K562 (cell line): Measurements from ENCODE around the gene NRXN3. TPM values are rescaled to one million over a fixed set of nuclear protein-coding genes. Genes with fewer than 3 reads are reported as not detected.

Experiments
- ATAC-seq: fragments of 200-7000 bp; cut with Tn5 transposase; 3 replicates; pipeline ENCODE4 v1.9.1; 2020; ENCODE audit warnings: moderate library complexity
- BruUV-seq: library from RNA; stranded (reverse); fragments of 400-500 nt; replicated peaks from 2 replicates; lab custom pipeline; 2021; lab: Mats Ljungman, UMichigan
- CTCF ChIA-PET: fragments of 300-600 bp; formaldehyde crosslinking; extraction: SDS; loops from one replicate; lab custom pipeline; 2021; ENCODE audit warnings: low intra/inter-chr PET ratio; lab: Yijun Ruan, JAX
- POLR2A ChIA-PET: fragments of 300-600, 350-650 bp; sonication (Branson Sonifier 250); formaldehyde crosslinking; extraction: SDS; loops from one replicate; lab custom pipeline; 2021; ENCODE audit warnings: antibody characterized with exemption, inconsistent platforms; lab: Yijun Ruan, JAX
- DNase-seq, 4 experiments: peaks; one replicate each; pipeline versions ENCODE4 v3.0.0 to v3.0.0-alpha.2; 2011 to 2018; ENCODE audit warnings: low spot score in 3 of 4, mixed read lengths in 3 of 4; ENCODE audit errors: extremely low read depth in 1 of 4
- FAIRE-seq: peaks from 2 replicates; lab custom pipeline; 2011; peaks lifted over from hg19 to GRCh38; lab: Jason Lieb, UNC
- H2AFZ ChIP-seq: 2 replicates; pipeline ENCODE4 v1.6.0; 2011; ENCODE audit warnings: low read depth, low read length, control low read depth, inconsistent platforms
- H3K27ac ChIP-seq: fragments of 200-600 bp; 3 replicates; pipeline ENCODE4 v1.8.0; 2011; ENCODE audit warnings: low read depth, mild to moderate bottlenecking, control low read depth, inconsistent platforms, low read length, moderate library complexity, mixed read lengths; ENCODE audit errors: extremely low read depth
- H3K27me3 ChIP-seq, 2 experiments: fragments of 300-600 bp in 1 of 2; 2 replicates in 1 of 2; 3 replicates in 1 of 2; pipeline versions ENCODE4 v1.6.0 to v1.8.0; 2011; ENCODE audit warnings: inconsistent platforms in 2 of 2, low read length in 2 of 2, mild to moderate bottlenecking in 1 of 2, mixed read lengths in 1 of 2, moderate library complexity in 1 of 2; ENCODE audit not compliant: control insufficient read depth in 2 of 2, insufficient read depth in 2 of 2
- H3K36me3 ChIP-seq: fragments of 300-600 bp; 3 replicates; pipeline ENCODE4 v1.8.0; 2011; ENCODE audit warnings: mild to moderate bottlenecking, low read length, inconsistent platforms; ENCODE audit not compliant: control insufficient read depth, insufficient read depth
- H3K4me1 ChIP-seq, 2 experiments: fragments of 200-600 bp in 1 of 2; replicated peaks in 1 of 2; 2 replicates in 1 of 2; 3 replicates in 1 of 2; pipeline versions ENCODE4 v1.5.1 to v1.8.0; 2011; ENCODE audit warnings: inconsistent platforms in 2 of 2, low read length in 2 of 2, mild to moderate bottlenecking in 1 of 2, mixed read lengths in 1 of 2, moderate library complexity in 1 of 2; ENCODE audit not compliant: control insufficient read depth in 2 of 2, insufficient read depth in 2 of 2
- H3K4me2 ChIP-seq: 2 replicates; pipeline ENCODE4 v1.6.1; 2011; ENCODE audit warnings: low read length, control low read depth, inconsistent platforms, mixed read lengths; ENCODE audit not compliant: insufficient read depth
- H3K4me3 ChIP-seq: fragments of 200-600 bp; sonication (generic), shearing (Covaris generic); 2 replicates; pipeline ENCODE4 v1.5.1; 2016; ENCODE audit warnings: control low read depth, inconsistent platforms
- H3K79me2 ChIP-seq: fragments of 200-600 bp; 3 replicates; pipeline ENCODE4 v1.8.0; 2011; ENCODE audit warnings: low read length, inconsistent platforms; ENCODE audit not compliant: control insufficient read depth, insufficient read depth
- H3K9ac ChIP-seq, 2 experiments: 2 replicates each; pipeline versions ENCODE4 v1.6.0 to v1.6.1; 2011; ENCODE audit warnings: low read depth in 2 of 2, low read length in 2 of 2, control low read depth in 1 of 2, inconsistent platforms in 1 of 2, mild to moderate bottlenecking in 1 of 2, mixed read lengths in 1 of 2; ENCODE audit not compliant: insufficient read depth in 1 of 2
- H3K9me1 ChIP-seq: one replicate; pipeline ENCODE4 v1.6.0; 2011; ENCODE audit warnings: inconsistent platforms, mild to moderate bottlenecking, low read length, moderate library complexity; ENCODE audit not compliant: control insufficient read depth, insufficient read depth
- H3K9me3 ChIP-seq: replicated peaks from 2 replicates; pipeline ENCODE4 v1.5.1; 2011; ENCODE audit warnings: low read depth, low read length, inconsistent platforms; ENCODE audit not compliant: control insufficient read depth, insufficient read depth
- H4K20me1 ChIP-seq: replicated peaks from 2 replicates; pipeline ENCODE4 v1.6.1; 2011; ENCODE audit warnings: low read length, inconsistent platforms, mixed read lengths; ENCODE audit not compliant: control insufficient read depth, insufficient read depth
- BRD4 ChIP-seq: fragments of 200-600 bp; sonication (generic); IDR thresholded peaks from 2 replicates; pipeline ENCODE4 v1.6.1; 2017; ENCODE audit warnings: inconsistent platforms
- CBX3 ChIP-seq, 2 experiments: IDR thresholded peaks; 1 replicate in 1 of 2; 2 replicates in 1 of 2; pipeline ENCODE4 v1.6.1; 2012; ENCODE audit warnings: inconsistent platforms in 2 of 2, low read length in 2 of 2, borderline replicate concordance in 1 of 2, control low read depth in 1 of 2
- DPF2 ChIP-seq: fragments of 450-650 bp; IDR thresholded peaks from 2 replicates; pipeline ENCODE4 v1.6.1; 2016
- E2F6 ChIP-seq, 2 experiments: IDR thresholded peaks; 2 replicates each; pipeline ENCODE4 v1.6.1; 2011; ENCODE audit warnings: borderline replicate concordance in 1 of 2, control low read depth in 1 of 2, low read depth in 1 of 2, low read length in 1 of 2, mild to moderate bottlenecking in 1 of 2, mixed read lengths in 1 of 2, moderate library complexity in 1 of 2; ENCODE audit not compliant: insufficient read depth in 1 of 2, insufficient read length in 1 of 2, poor library complexity in 1 of 2, severe bottlenecking in 1 of 2; ENCODE audit errors: extremely low read depth in 1 of 2
- ILF3 ChIP-seq: fragments of 450-650 bp; IDR thresholded peaks from 2 replicates; pipeline ENCODE4 v1.6.1; 2018; ENCODE audit warnings: antibody characterized with exemption, mild to moderate bottlenecking, moderate library complexity, borderline replicate concordance
- L3MBTL2 ChIP-seq: fragments of 450-650 bp; IDR thresholded peaks from 2 replicates; pipeline ENCODE4 v1.6.1; 2016; ENCODE audit warnings: mild to moderate bottlenecking, moderate library complexity
- MYBL2 ChIP-seq, 2 experiments: fragments of 450-650 bp in 1 of 2; sonication (generic) in 1 of 2; formaldehyde crosslinking in 1 of 2; IDR thresholded peaks; 2 replicates each; pipeline versions ENCODE4 v1.6.1 to v1.8.1; 2017 to 2022; ENCODE audit warnings: borderline replicate concordance in 1 of 2, inconsistent platforms in 1 of 2, low read depth in 1 of 2, mild to moderate bottlenecking in 1 of 2, missing genetic modification reagents in 1 of 2, moderate library complexity in 1 of 2
- NFIX ChIP-seq: fragments of 250-450 bp; sonication (Bioruptor Pico); IDR thresholded peaks from 2 replicates; pipeline ENCODE4 v1.4.0; 2020; ENCODE audit warnings: low read depth, mild to moderate bottlenecking, moderate library complexity
- NRF1 ChIP-seq, 2 experiments: fragments of 450-650 bp; IDR thresholded peaks in 1 of 2; conservative IDR thresholded peaks in 1 of 2; 2 replicates each; pipeline ENCODE4 v1.6.1; 2014; ENCODE audit warnings: mild to moderate bottlenecking in 2 of 2
- RAD51 ChIP-seq: fragments of 450-650 bp; IDR thresholded peaks from 2 replicates; pipeline ENCODE4 v1.7.1; 2016; ENCODE audit warnings: low read depth, mild to moderate bottlenecking, borderline replicate concordance
- RFX1 ChIP-seq: fragments of 450-650 bp; IDR thresholded peaks from 2 replicates; pipeline ENCODE4 v1.6.1; 2016; ENCODE audit warnings: mild to moderate bottlenecking, moderate library complexity
- SMAD4 ChIP-seq: fragments of 250-450 bp; sonication (Bioruptor Pico); conservative IDR thresholded peaks from 2 replicates; pipeline ENCODE4 v1.8.0; 2021; ENCODE audit warnings: inconsistent platforms, mild to moderate bottlenecking, moderate library complexity
- SMARCA5 ChIP-seq: fragments of 450-650 bp; IDR thresholded peaks from 2 replicates; pipeline ENCODE4 v1.6.1; 2016
- STAT5B ChIP-seq: fragments of 250-450 bp; sonication (Bioruptor Pico); IDR thresholded peaks from 2 replicates; pipeline ENCODE4 v1.8.0; 2021; ENCODE audit warnings: mild to moderate bottlenecking, inconsistent platforms
- TAF1 ChIP-seq: IDR thresholded peaks from 2 replicates; pipeline ENCODE4 v1.6.1; 2011; ENCODE audit warnings: mild to moderate bottlenecking, low read length, moderate library complexity; ENCODE audit not compliant: insufficient read depth, control insufficient read depth, severe bottlenecking; ENCODE audit errors: extremely low read depth
- ZNF146 ChIP-seq: IDR thresholded peaks from one replicate; pipeline ENCODE4 v1.6.1; 2018; ENCODE audit warnings: missing compliant biosample characterization; ENCODE audit not compliant: unreplicated experiment
- ZNF174 ChIP-seq: fragments of 250-450 bp; sonication (Bioruptor Pico); IDR thresholded peaks from 2 replicates; pipeline ENCODE4 v1.4.0; 2020; ENCODE audit warnings: mild to moderate bottlenecking
- WGBS: fragments of 100-300 bp; shearing (Covaris generic); methylation state at CpG from one replicate; pipeline ENCODE4 v1.1.6; 2016; ENCODE audit warnings: low coverage, mixed read lengths; ENCODE audit not compliant: insufficient coverage; ENCODE audit errors: missing lambda C conversion rate; 5-methylcytosine and 5-hydroxymethylcytosine counted together
- in situ Hi-C: fragments of 300-500 bp; cut with MboI; formaldehyde crosslinking; loops from 4 replicates; pipeline ENCODE4 v1.15.0; 2018; ENCODE audit warnings: inconsistent platforms, mixed read lengths
- intact Hi-C: fragments of 100-400 bp; cut with micrococcal nuclease; formaldehyde crosslinking; loops from 2 replicates; pipeline ENCODE4 v1.14.2; 2022
- polyA plus RNA-seq, 8 experiments: library from polyadenylated mRNA; depleted of rRNA in 4 of 8; stranded (reverse) in 5 of 8; unstranded in 3 of 8; fragments of >200 nt; fragmentation: Nextera tagmentation in 2 of 8; fragmentation: Illumina TruSeq in 1 of 8; extraction: Ambion mirVana in 2 of 8; extraction: Trizol in 1 of 8; gene quantifications; 2 replicates each; pipeline versions ENCODE4 v1.2.1 to v1.2.3, GENCODE V29; 2011 to 2014; ENCODE audit warnings: inconsistent platforms in 1 of 8, missing spikeins in 1 of 8
- total RNA-seq, 7 experiments: library from RNA; depleted of rRNA in 6 of 7; stranded (reverse); fragments of >200 nt in 6 of 7; fragmentation: Illumina TruSeq in 2 of 7; extraction: Trizol in 2 of 7; gene quantifications; 2 replicates each; pipeline versions ENCODE4 v1.2.1 to v1.2.3, GENCODE V29; 2011 to 2021; ENCODE audit warnings: low replicate concordance in 1 of 7
- TF ChIP-seq, protein P1 (sequence below): fragments of 250-450 bp; sonication (Bioruptor Pico); IDR thresholded peaks from 2 replicates; pipeline ENCODE4 v1.4.0; 2020; ENCODE audit warnings: mild to moderate bottlenecking, moderate library complexity
- TF ChIP-seq, protein P2 (sequence below): sonication (generic); formaldehyde crosslinking; IDR thresholded peaks from 2 replicates; pipeline ENCODE4 v1.5.0; 2020; ENCODE audit warnings: missing genetic modification reagents

Gene NRXN3
- total and polyA plus RNA-seq, 9 of the 15 experiments (the other 6 are each of a cell fraction or from before 2014, with no cell fraction given), result 0.09 TPM; not detected in 8

DNA sequence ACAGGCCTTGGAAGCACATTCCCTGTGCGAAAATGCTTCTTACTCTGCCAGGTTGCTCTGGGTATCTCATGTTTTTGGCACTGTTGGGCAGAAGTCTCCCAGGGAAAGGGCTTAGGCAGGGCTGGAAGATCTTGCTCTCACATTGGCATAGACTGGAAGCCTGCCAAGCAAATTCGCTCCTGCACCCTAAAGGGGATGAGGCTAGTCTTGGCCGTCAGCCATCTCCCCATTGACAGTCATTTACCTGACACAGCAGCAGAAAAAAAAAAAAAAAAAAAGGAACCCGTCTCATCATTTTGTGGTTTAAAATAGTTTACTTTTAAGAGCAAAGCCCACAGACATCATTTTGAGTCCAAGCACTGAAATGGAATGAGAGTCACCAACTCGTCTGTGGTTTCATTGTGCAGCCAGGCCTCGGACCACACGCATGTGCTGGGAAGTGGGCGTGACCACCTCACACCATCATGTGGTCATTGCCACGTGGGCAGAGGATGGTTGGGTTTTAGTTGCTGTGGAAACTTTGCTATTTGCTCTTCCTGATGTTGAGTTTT, 84.8 kb downstream of the NRXN3 start:
- DNase-seq (no peak), ATAC-seq (no peak), FAIRE-seq (no peak)
- BruUV-seq, result no TSS peak
- CTCF ChIA-PET, result no interaction called here
- no peaks in the 10 kb centered on the region for H3K9me1 ChIP-seq
- no peaks in the 10 kb centered on the region for H3K4me1 ChIP-seq
- no peaks in the 10 kb centered on the region for H3K36me3 ChIP-seq
- H4K20me1 ChIP-seq, result no peaks in the 10 kb centered on the region
- H3K27me3 ChIP-seq, result no peaks in the 10 kb centered on the region
- H3K4me3 ChIP-seq, result no peak overlapping the region
- H3K27ac ChIP-seq, result no peak overlapping the region
- intact Hi-C loops, result no loop called here
- in situ Hi-C loops, result no loop called here
- no peak overlapping the region for H3K4me2 ChIP-seq
- H3K9me3 ChIP-seq, result no peaks in the 10 kb centered on the region
- H3K9ac ChIP-seq, result no peak overlapping the region
- H2AFZ ChIP-seq, result no peak overlapping the region
- no peaks in the 10 kb centered on the region for H3K79me2 ChIP-seq
- 0% methylated on average over 7 of the region's 9 CpGs for WGBS
- POLR2A ChIA-PET, result no interaction called here
- TF ChIP-seq E2F6 (IDR thresholded peaks at IDR 0.05; ENCODE audit: borderline replicate concordance in 1 of 2, extremely low read depth in 1 of 2, insufficient read depth in 1 of 2, insufficient read length in 1 of 2, low read depth in 1 of 2, low read length in 1 of 2, poor library complexity in 1 of 2, severe bottlenecking in 1 of 2) (no peak), TAF1 (no peak), NRF1 (conservative IDR thresholded peaks at IDR 0.05 in 1 of 2, IDR thresholded peaks at IDR 0.05 in 1 of 2) (peak in 1 of 2 experiments; percentile 53; a peak in 3 of 4 replicates), RFX1 (0 out of 2 replicates have a peak, but pooled peaks have one; percentile 7), BRD4 (no peak), ILF3 (no peak), CBX3 (IDR thresholded peaks at IDR 0.05; ENCODE audit: borderline replicate concordance in 1 of 2, low read length in 2 of 2) (no peak), DPF2 (no peak), SMARCA5 (no peak), STAT5B (CRISPR knock-in tag) (no peak), ZNF146 (CRISPR knock-in tag) (no peak), ZNF174 (CRISPR knock-in tag) (no peak), NFIX (no peak), SMAD4 (CRISPR knock-in tag) (no peak), L3MBTL2 (peak; percentile 39; the same call in 1 of the 2 replicates), MYBL2 (IDR thresholded peaks at IDR 0.05; ENCODE audit: low read depth) (no peak), MYBL2 (CRISPR knock-in tag; IDR thresholded peaks at IDR 0.05; ENCODE audit: borderline replicate concordance) (no peak), RAD51 (0 out of 2 replicates have a peak, but pooled peaks have one; percentile 28)
- TF ChIP-seq, protein P1, sequence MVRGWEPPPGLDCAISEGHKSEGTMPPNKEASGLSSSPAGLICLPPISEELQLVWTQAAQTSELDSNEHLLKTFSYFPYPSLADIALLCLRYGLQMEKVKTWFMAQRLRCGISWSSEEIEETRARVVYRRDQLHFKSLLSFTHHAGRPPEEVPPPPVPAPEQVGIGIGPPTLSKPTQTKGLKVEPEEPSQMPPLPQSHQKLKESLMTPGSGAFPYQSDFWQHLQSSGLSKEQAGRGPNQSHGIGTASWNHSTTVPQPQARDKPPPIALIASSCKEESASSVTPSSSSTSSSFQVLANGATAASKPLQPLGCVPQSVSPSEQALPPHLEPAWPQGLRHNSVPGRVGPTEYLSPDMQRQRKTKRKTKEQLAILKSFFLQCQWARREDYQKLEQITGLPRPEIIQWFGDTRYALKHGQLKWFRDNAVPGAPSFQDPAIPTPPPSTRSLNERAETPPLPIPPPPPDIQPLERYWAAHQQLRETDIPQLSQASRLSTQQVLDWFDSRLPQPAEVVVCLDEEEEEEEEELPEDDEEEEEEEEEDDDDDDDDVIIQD (CRISPR knock-in tag), result no peak
- TF ChIP-seq, protein P2, sequence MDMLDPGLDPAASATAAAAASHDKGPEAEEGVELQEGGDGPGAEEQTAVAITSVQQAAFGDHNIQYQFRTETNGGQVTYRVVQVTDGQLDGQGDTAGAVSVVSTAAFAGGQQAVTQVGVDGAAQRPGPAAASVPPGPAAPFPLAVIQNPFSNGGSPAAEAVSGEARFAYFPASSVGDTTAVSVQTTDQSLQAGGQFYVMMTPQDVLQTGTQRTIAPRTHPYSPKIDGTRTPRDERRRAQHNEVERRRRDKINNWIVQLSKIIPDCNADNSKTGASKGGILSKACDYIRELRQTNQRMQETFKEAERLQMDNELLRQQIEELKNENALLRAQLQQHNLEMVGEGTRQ (CRISPR knock-in tag), result peak; percentile 55
